HCT116 (cell line): ENCODE data around the gene NOC2L. TPM values are rescaled to one million over a fixed set of nuclear protein-coding genes. Genes with fewer than 3 reads are reported as not detected.

Source experiments
- ATAC-seq: fragments of 200-7000 bp; cut with Tn5 transposase; 2 replicates; pipeline ENCODE4 v1.9.1; 2020; ENCODE audit warnings: mild to moderate bottlenecking, moderate library complexity
- BruUV-seq: library from RNA; stranded (reverse); fragments of 400-500 nt; replicated peaks from 2 replicates; lab custom pipeline; 2021; lab: Mats Ljungman, UMichigan
- CTCF ChIA-PET: fragments of 300-600 bp; sonication (Branson Sonifier 250); formaldehyde crosslinking; loops from one replicate; lab custom pipeline; 2021; ENCODE audit warnings: antibody characterized with exemption; lab: Charles Lee
- POLR2A ChIA-PET: fragments of 300-600, 350-600 bp; sonication (Branson Sonifier 250); formaldehyde crosslinking; loops from one replicate; lab custom pipeline; 2021; ENCODE audit warnings: antibody characterized with exemption; lab: Charles Lee
- RAD21 ChIA-PET, 2 experiments: fragments of 300-600 bp; sonication (Branson Sonifier 250); formaldehyde crosslinking; loops; one replicate each; lab custom pipeline; 2023; ENCODE audit warnings: low total read pairs in 2 of 2; ENCODE audit not compliant: uncharacterized antibody in 2 of 2, unreplicated experiment in 2 of 2, low non-redundant PET in 1 of 2; lab: Charles Lee
- DNase-seq: peaks from one replicate; pipeline ENCODE4 v3.0.0-alpha.2; 2010; ENCODE audit warnings: low read depth, low spot score
- H2AFZ ChIP-seq: fragments of 200-600 bp; shearing (Covaris generic), sonication (generic); 2 replicates; pipeline ENCODE4 v1.6.1; 2017; ENCODE audit warnings: low read depth, mixed run types, mixed read lengths, antibody characterized with exemption, low read length; ENCODE audit not compliant: poor library complexity, severe bottlenecking
- H3K27ac ChIP-seq: 2 replicates; pipeline ENCODE4 v1.5.1; 2012; ENCODE audit warnings: low read depth, low read length
- H3K27me3 ChIP-seq: fragments of 200-600 bp; sonication (generic); 2 replicates; pipeline ENCODE4 v1.6.1; 2016; ENCODE audit warnings: mixed run types, low read length, mixed read lengths; ENCODE audit not compliant: insufficient read depth
- H3K36me3 ChIP-seq, 2 experiments: fragments of 200-500 bp in 1 of 2; fragments of 200-600 bp in 1 of 2; sonication (Bioruptor generic) in 1 of 2; sonication (generic) in 1 of 2; 2 replicates each; pipeline versions ENCODE4 v1.5.1 to v1.6.1; 2014 to 2016; ENCODE audit warnings: low read length in 2 of 2, inconsistent platforms in 1 of 2, mixed read lengths in 1 of 2, mixed run types in 1 of 2; ENCODE audit not compliant: insufficient read depth in 2 of 2, control insufficient read depth in 1 of 2
- H3K4me1 ChIP-seq, 2 experiments: fragments of 200-600 bp in 1 of 2; sonication (generic) in 1 of 2; 2 replicates each; pipeline versions ENCODE4 v1.5.1 to v1.6.1; 2012 to 2017; ENCODE audit warnings: low read length in 2 of 2, inconsistent platforms in 1 of 2, mild to moderate bottlenecking in 1 of 2, mixed read lengths in 1 of 2, mixed run types in 1 of 2, moderate library complexity in 1 of 2; ENCODE audit not compliant: insufficient read depth in 2 of 2, control insufficient read depth in 1 of 2
- H3K4me2 ChIP-seq: fragments of 200-600 bp; sonication (generic); 2 replicates; pipeline ENCODE4 v1.6.1; 2017; ENCODE audit warnings: mixed run types, low read length, mixed read lengths
- H3K4me3 ChIP-seq, 2 experiments: fragments of 200-600 bp in 1 of 2; sonication (generic) in 1 of 2; replicated peaks in 1 of 2; 2 replicates each; pipeline ENCODE4 v1.5.1; 2011 to 2016; ENCODE audit warnings: low read length in 2 of 2, control low read depth in 1 of 2, low read depth in 1 of 2, mild to moderate bottlenecking in 1 of 2, mixed read lengths in 1 of 2, mixed run types in 1 of 2
- H3K79me2 ChIP-seq: fragments of 200-600 bp; sonication (generic); 2 replicates; pipeline ENCODE4 v1.6.1; 2017; ENCODE audit warnings: mild to moderate bottlenecking, mixed run types, low read length, moderate library complexity, mixed read lengths; ENCODE audit not compliant: insufficient read depth
- H3K9ac ChIP-seq: fragments of 200-600 bp; sonication (generic); 2 replicates; pipeline ENCODE4 v1.6.1; 2016; ENCODE audit warnings: low read length, mixed read lengths
- H3K9me2 ChIP-seq: fragments of 200-600 bp; sonication (generic), shearing (Covaris generic); 2 replicates; pipeline ENCODE4 v1.6.1; 2017; ENCODE audit warnings: mixed run types, mild to moderate bottlenecking, moderate library complexity; ENCODE audit not compliant: insufficient read depth
- H3K9me3 ChIP-seq, 2 experiments: fragments of 200-500 bp in 1 of 2; fragments of 200-600 bp in 1 of 2; sonication (Bioruptor generic) in 1 of 2; sonication (generic) in 1 of 2; 2 replicates each; pipeline ENCODE4 v1.6.1; 2014 to 2017; ENCODE audit warnings: low read length in 2 of 2, mixed read lengths in 2 of 2, inconsistent platforms in 1 of 2, low read depth in 1 of 2, mild to moderate bottlenecking in 1 of 2, mixed run types in 1 of 2, moderate library complexity in 1 of 2; ENCODE audit not compliant: control insufficient read depth in 1 of 2, insufficient read depth in 1 of 2
- H4K20me1 ChIP-seq: fragments of 200-600 bp; sonication (generic), shearing (Covaris generic); 2 replicates; pipeline ENCODE4 v1.6.1; 2017; ENCODE audit warnings: mixed run types, mild to moderate bottlenecking, moderate library complexity; ENCODE audit not compliant: insufficient read depth
- EZH2 ChIP-seq: fragments of 200-600 bp; sonication (generic); IDR thresholded peaks from 2 replicates; pipeline ENCODE4 v1.6.1; 2017; ENCODE audit warnings: antibody characterized with exemption, mixed run types
- JUND ChIP-seq: IDR thresholded peaks from 2 replicates; pipeline ENCODE4 v1.6.1; 2012
- SP1 ChIP-seq: IDR thresholded peaks from 2 replicates; pipeline ENCODE4 v1.6.1; 2012; ENCODE audit warnings: low read depth
- TCF7L2 ChIP-seq: IDR thresholded peaks from 2 replicates; pipeline ENCODE4 v1.7.0; 2011; ENCODE audit warnings: borderline replicate concordance, inconsistent platforms; ENCODE audit not compliant: insufficient read depth, insufficient read length; ENCODE audit errors: extremely low read depth
- intact Hi-C: fragments of 100-400 bp; cut with micrococcal nuclease; formaldehyde crosslinking; loops from 2 replicates; pipeline ENCODE4 v1.10.0; 2022
- total RNA-seq: library from RNA; stranded (reverse); gene quantifications from one replicate; pipeline ENCODE4 v1.2.1, GENCODE V29; 2021; ENCODE audit not compliant: unreplicated experiment
- TF ChIP-seq, protein P1 (sequence below): IDR thresholded peaks from 2 replicates; pipeline ENCODE4 v1.6.1; 2011; ENCODE audit warnings: mild to moderate bottlenecking, low read length, moderate library complexity; ENCODE audit not compliant: insufficient replicate concordance; ENCODE audit errors: extremely low read depth
- TF ChIP-seq, protein P2 (sequence below): IDR thresholded peaks from 2 replicates; pipeline ENCODE4 v1.6.1; 2012

The NOC2L gene
- total RNA-seq, 1 experiment from 2014 or later = 260 TPM

DNA sequence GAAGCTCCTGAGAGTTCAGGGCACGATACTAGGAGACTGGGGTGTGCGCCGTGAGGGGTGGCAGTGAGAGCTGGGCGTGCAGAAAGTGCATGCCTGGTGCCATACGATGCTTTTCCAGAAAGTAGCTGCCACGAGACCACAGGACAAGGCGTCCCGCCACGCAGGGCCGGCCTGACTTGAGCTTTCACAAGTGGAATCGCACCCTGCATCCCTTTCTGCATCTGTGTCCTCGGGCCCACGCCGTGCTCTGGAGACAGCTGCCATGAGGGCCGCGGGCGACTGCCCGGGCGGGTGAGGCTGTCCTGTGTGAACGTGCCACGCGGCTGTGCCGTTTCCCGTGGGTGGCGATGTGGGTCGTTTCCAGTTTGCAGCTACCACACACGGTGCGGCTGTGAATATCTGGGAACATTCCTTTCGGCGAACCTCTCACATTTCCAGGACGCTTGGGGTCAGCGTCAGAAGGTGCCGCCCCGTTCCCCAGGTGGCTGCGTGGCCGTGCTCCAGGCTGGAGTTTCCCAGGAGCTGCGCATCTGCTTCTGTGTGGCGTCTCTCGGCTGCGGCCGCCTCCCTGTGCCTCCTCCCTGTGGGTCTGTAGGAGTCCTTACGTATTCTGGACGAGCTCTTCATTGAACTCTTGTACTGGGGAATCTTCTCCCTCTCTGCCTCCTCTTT is 23.8 kb upstream of the NOC2L start:
- CTCF ChIA-PET = interaction anchor here (0.8 to 2.8 kb wide), 2 partner anchors 81 to 309 kb away, joined by 4 to 18 read pairs; no protein-coding TSS in a partner anchor
- no peak overlapping the region for H3K4me3 ChIP-seq
- no peak for TF ChIP-seq JUND
- no peak for TF ChIP-seq TCF7L2
- TF ChIP-seq SP1 = no peak
- TF ChIP-seq EZH2 = no peak
- TF ChIP-seq, protein P1, sequence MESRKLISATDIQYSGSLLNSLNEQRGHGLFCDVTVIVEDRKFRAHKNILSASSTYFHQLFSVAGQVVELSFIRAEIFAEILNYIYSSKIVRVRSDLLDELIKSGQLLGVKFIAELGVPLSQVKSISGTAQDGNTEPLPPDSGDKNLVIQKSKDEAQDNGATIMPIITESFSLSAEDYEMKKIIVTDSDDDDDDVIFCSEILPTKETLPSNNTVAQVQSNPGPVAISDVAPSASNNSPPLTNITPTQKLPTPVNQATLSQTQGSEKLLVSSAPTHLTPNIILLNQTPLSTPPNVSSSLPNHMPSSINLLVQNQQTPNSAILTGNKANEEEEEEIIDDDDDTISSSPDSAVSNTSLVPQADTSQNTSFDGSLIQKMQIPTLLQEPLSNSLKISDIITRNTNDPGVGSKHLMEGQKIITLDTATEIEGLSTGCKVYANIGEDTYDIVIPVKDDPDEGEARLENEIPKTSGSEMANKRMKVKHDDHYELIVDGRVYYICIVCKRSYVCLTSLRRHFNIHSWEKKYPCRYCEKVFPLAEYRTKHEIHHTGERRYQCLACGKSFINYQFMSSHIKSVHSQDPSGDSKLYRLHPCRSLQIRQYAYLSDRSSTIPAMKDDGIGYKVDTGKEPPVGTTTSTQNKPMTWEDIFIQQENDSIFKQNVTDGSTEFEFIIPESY = no peak
- TF ChIP-seq, protein P2, sequence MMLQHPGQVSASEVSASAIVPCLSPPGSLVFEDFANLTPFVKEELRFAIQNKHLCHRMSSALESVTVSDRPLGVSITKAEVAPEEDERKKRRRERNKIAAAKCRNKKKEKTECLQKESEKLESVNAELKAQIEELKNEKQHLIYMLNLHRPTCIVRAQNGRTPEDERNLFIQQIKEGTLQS = no peak
- TF ChIP-seq, all 23 proteins: peak for 0
- DNase-seq (no peak), ATAC-seq (no peak)
- Histone ChIP-seq H3K79me2 (no peaks in the 10 kb centered on the region), H3K9me3 (no peaks in the 10 kb centered on the region), H3K4me1 (peaks cover 2 to 5% of the 10 kb centered on the region in 2 experiments; a peak in 1 of 4 replicates), H3K27ac (no peak overlapping the region), H3K9ac (no peak overlapping the region), H4K20me1 (no peaks in the 10 kb centered on the region), H3K27me3 (no peaks in the 10 kb centered on the region), H2AFZ (no peak overlapping the region), H3K9me2 (no peaks in the 10 kb centered on the region), H3K4me2 (no peak overlapping the region), H3K36me3 (no peaks in the 10 kb centered on the region)
- intact Hi-C loops = loop anchor here (5.0 kb wide), 1 partner anchor 79 kb away; no protein-coding TSS in a partner anchor
- ChIA-PET POLR2A (interaction anchor here (1.6 kb wide), 1 partner anchor 81 kb away, joined by 5 read pairs; no protein-coding TSS in a partner anchor), RAD21 (no interaction called here)
- BruUV-seq = no TSS peak
